Ovary (tissue), 3 donors: ENCODE data around the gene PLAGL1.

ENCODE experiments used
- CTCF ChIP-seq, 3 donors: fragments of 450-650 bp in 2 of 3; fragments of 200-600 bp in 1 of 3; IDR thresholded peaks; one replicate each; pipeline versions ENCODE4 v1.5.1 to v1.8.0; 2016 to 2022; ENCODE audit warnings: antibody characterized with exemption in 3 of 3, mild to moderate bottlenecking in 1 of 3
- EP300 ChIP-seq: sonication (generic); formaldehyde crosslinking; IDR thresholded peaks from one replicate; pipeline ENCODE4 v1.6.1; 2017; ENCODE audit warnings: antibody characterized with exemption
- donor health status: DM: no; HTN: no; CAD: no.

GRCh38 chr6:143998686-143999085 is 9.4 kb downstream of the PLAGL1 start:
- TF ChIP-seq EP300 (no peak), CTCF (IDR thresholded peaks at IDR 0.05) (no peak)
